Ramos (cell line): ENCODE measurements around the gene CILP2.

Experiments
- in situ Hi-C: fragments of 300-500 bp; cut with MboI; formaldehyde crosslinking; loops from one replicate; pipeline ENCODE4 v1.14.3; 2022; ENCODE audit warnings: low sequenced_read_pairs; ENCODE audit not compliant: unreplicated experiment

Gene CILP2

GRCh38 chr19:19527674-19528625 lies 10.1 kb upstream of the CILP2 start:
- in situ Hi-C loops: loop anchor here (25.0 kb wide), 2 partner anchors 434 to 734 kb away; no protein-coding TSS in a partner anchor

DNA sequence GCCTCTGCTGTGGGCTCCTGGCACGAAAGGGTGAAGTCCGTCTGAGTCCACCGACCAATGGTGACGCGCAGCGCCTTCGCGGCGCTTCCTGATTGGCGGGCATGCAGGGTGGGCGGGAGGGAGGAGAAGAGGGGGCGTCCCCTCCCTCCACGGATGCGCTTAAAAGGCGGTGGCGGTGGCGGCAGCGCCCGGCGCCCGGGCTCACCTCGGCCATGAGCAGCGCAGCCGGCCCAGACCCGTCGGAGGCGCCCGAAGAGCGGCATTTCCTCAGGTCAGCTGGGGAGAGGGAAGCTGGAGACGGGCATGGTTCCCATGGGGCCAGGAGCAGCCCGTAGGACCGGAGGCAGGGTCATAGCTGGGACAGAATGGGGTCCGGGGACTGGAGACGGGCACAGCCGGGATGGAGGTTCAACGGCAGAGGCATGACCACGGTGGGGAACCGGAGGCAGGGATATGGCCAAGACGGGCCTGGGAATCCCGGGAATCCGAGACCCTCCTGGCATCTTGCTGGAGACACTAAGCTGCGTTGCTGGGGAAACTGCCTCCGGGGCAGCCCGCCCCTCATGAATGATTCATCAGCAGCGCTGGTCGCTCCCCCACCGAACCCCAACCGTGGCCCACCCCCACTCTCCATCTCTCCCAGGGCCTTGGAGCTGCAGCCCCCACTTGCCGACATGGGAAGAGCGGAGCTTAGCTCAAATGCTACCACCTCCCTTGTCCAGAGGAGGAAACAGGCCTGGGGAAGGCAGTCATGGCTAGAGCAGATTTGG lies 9.2 kb upstream of the CILP2 start, which contains the start of gene YJEFN3:
TSS of gene YJEFN3 (plus strand) at position 191 of the 770 bp plus-strand sequence. CDS start at position 213, 22 bp downstream.
- in situ Hi-C loops: loop anchor here (25.0 kb wide), 2 partner anchors 433 to 733 kb away; no protein-coding TSS in a partner anchor

DNA sequence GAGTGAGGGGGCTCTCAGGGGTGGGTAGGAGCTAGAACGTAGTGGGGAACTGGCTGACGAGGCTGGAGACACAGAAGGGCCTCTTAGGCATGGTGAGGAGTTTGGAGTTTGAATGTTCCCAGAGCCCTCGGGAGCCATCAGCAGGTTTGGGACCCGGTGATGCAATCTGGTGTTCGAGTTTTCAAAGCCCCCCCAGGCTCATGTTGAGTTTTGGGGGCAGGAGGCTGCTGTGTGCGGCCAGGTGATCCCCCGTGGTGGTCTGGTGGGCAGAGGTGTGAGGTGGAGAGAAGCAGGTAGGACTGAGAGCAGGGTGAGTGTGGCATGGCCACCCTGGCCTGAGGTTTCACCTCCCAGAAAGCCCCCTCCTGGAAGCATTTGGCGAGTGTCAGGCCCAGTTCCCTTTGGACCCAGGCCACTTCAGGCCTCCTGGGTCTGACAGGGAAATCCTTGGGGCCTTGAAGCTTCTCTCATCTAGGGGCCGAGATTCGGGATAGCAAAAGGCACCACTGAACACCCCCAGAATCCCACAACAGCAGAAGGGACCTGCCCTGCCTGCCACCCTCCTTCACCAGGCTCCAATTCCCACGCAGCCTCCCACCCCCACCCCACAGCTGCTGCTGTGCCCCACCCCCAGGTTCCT lies 8.2 kb upstream of the CILP2 start:
- in situ Hi-C loops: loop anchor here (25.0 kb wide), 2 partner anchors 432 to 732 kb away; no protein-coding TSS in a partner anchor

DNA sequence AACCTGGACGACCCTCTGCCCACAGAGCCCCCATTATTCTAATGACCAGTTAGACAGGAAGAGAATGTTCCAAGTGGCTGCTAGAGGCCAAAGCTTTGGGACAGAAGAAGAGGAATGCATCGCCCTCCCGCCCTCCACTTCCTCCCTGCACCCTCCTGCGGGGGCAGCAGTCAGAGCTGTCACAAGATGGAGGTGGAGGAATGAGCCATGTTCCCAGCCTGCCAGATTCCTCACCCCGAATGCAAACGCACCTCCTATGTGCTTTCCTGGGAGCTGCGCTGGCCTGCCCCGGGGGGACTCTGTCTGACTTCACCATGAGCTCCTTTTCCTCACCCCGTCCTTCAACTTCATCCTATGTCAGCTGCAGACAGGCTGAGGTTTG lies 7.7 kb upstream of the CILP2 start:
- in situ Hi-C loops: loop anchor here (25.0 kb wide), 2 partner anchors 432 to 732 kb away; no protein-coding TSS in a partner anchor

DNA sequence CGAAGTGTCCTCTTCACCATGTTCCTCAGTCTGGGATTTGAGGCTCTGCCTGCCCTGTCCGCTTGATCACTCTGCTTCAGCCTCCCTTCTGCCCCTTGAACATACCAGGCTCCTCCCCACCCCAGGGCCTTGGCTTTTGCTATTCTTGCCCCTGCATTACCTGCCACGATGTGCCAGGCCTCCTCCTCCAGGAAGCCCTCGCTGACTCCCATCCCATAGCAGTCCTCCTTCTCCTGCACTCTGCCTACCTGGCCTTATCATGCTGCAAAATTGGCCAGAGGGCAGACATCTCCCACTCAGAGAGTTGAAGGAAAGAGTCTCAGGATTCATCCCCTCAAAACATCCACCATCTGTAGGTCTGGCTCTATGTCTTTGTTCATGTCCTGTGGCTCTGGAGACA lies 7.2 kb upstream of the CILP2 start:
- in situ Hi-C loops: loop anchor here (25.0 kb wide), 2 partner anchors 431 to 731 kb away; no protein-coding TSS in a partner anchor

DNA sequence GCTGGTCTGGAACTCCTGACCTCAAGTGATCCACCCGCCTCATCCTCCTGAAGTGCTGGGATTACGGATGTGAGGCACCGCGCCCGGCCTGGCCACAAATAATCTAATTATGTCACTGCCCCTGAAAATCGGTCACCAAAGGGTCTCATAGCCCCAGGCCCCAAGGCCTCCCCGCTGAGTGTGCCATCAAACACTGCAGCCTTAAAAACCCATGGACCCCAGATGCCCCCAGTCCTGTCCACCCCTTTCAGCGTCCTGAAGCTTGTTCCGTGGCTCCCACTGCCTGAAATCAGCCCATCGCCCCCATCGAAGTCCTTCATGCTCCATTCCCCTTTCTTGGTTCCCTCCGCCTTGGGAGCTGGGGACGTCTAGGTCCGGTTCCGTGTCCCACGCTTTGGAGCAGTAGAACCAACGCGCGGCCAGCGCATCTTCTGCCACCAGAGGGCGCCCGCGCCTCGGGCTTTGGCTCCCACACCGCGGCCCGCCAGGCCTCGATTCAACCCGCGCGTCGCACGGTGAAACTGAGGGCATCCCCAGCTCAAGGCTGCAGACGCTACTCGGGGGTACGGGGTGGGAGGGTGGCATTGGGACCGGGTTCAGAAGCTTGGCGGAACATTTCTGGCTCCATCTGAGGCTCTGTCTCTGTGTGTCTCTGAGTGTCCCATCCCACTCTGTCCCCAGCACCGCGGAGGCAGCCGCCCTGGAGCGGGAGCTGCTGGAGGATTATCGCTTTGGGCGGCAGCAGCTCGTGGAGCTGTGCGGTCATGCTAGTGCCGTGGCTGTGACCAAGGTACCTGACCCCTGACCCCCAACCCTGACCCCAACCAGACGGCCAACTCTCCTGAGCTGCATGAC lies 5.9 kb upstream of the CILP2 start:
- in situ Hi-C loops: loop anchor here (25.0 kb wide), 2 partner anchors 430 to 730 kb away; no protein-coding TSS in a partner anchor

DNA sequence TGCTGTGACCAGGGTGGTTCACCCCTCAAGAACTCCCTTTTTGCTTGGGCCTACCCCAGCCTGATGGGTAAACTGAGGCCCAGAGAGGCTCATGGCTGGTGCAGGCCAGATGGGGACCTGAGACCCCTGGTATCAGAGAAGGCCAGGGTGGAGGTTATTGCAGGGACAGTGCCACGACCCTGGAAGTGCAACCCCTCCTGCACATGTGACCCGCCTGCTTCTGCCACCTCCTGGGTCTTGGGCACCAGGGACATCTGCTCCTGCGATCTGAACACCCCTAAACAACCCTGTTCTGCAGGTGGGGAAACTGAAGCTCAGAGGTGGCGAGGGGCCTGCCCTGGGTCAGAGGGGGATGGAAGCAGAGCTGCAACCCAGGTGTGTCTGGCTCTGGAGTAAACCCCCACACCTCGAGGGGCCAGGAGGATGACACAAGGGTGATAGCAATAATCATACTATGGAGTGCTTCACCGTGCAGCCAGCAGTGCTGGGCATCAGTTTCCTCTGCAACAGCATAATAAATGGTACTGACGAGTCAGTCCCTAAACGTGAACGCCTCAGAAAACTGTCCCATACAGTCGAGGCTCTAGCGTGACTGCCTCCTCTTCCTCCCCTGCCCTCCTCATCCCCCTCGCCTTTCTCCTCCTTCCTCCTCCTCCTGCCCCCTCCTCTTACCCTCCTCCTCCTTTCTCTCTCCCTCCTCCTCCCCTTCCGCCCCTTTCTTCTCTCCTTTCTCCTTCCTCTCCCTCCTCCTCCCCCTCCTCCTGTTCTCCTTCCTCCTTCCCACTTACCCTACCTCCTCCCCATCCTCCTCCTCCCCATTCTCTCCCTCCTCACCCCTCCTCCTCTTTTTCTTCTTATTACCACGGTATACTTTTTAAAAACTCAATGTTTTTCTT lies 5.0 kb upstream of the CILP2 start:
- in situ Hi-C loops: loop anchor here (25.0 kb wide), 2 partner anchors 429 to 729 kb away; no protein-coding TSS in a partner anchor

DNA sequence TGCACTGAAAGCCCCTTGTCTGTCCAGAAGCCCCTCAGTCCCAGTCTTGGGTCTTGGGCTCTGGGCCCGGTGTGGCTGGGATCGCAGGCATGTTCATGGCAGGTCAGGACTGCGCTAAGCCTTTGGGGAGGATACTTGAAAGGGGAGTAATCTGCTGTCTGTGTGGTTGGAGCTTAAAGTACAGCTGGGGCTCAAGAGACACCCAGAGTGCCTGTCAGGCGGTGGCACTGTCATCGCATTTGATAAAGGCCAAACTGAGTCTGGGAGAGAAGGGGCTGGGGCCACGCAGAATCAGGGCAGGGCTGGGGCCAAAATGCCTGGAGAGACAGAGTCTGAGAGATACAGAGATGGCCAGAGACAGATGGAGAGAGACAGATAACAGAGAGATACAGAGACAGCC lies 4.2 kb upstream of the CILP2 start:
- in situ Hi-C loops: loop anchor here (25.0 kb wide), 2 partner anchors 428 to 728 kb away; no protein-coding TSS in a partner anchor

- in situ Hi-C loops: loop anchor here (5.0 to 25.0 kb wide), 3 partner anchors 108 to 728 kb away; partner anchors contain the start of gene GMIP
Measured at GRCh38 chr19:19534556-19535265, 3.4 kb upstream of the CILP2 start.

DNA sequence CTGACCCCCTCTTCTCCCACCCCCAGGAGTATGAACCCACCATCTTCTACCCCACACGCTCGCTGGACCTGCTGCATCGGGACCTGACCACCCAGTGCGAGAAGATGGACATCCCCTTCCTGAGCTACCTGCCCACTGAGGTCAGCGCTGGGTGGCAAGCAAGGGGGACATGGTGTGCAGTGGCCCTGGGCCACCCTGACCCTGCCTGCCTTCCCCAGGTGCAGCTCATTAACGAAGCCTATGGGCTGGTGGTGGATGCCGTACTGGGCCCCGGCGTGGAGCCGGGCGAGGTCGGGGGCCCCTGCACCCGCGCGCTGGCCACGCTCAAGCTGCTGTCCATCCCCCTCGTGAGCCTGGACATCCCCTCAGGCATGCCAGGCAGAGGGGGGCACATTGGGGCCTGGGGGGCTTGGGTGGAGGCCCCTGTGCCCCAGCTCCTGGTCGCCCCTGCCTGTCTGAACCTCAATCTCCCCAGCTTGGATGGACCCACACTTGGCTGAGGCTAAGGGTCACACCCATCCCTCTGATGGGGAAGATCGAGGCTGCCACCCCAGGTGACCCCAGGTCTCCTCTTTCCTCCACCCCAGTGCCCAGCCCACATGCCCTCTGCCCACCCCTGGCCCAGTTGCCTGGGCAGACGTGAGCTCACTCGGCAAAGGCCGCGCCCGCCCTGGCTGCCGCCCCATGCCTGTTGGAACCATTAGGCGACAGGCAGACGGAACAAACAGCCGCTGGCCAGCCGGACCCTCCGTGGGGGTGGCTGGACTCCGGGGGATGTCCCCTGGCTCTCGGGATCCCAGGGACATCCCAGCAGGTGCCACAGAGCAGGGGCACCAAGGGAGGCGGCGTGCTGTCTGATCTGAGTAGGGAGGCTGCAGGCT lies 2.5 kb upstream of the CILP2 start:
- in situ Hi-C loops: loop anchor here (5.0 to 25.0 kb wide), 3 partner anchors 107 to 727 kb away; partner anchors contain the start of gene GMIP

DNA sequence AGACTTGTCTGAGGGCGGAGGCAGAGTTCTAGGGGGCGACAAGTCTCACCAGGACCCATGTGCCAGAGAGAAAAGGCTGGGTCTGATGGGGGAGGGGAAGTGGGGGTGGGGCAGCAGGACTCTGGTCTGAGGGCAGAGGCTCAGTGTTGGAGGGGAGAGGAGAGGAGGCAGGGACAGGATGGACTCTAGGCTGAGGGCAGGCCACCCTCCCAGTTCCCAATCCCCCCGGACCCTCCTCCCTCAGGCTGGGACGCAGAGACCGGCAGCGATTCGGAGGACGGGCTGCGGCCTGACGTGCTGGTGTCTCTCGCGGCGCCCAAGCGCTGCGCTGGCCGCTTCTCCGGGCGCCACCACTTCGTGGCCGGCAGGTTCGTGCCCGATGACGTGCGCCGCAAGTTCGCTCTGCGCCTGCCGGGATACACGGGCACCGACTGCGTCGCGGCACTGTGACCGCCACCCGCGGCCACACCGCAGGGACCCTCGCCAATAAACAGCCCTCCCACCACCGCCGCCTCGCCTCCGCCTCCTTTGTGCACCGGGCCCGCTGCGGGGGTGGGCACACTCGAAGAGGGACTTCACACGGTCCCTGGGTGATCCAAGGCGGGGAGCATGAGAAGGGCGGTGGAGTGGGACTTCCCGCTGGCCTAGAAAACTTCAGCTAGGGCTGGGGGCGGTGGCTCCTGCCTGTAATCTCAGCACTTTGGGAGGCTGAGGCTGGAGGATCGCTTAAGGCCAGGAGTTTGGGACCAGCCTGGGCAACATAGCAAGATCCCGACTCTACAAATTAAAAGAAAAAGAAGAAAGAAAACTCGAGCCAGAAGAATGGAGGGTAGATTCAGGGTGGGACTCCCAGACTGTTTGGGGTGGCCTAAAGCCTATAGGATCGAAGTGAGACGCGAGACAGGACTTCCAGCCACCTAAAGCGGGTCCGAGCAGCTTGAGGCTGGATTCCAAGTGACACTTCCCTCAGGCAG lies 703 bp upstream of the CILP2 start:
- in situ Hi-C loops: loop anchor here (5.0 to 25.0 kb wide), 3 partner anchors 105 to 725 kb away; partner anchors contain the start of gene GMIP

DNA sequence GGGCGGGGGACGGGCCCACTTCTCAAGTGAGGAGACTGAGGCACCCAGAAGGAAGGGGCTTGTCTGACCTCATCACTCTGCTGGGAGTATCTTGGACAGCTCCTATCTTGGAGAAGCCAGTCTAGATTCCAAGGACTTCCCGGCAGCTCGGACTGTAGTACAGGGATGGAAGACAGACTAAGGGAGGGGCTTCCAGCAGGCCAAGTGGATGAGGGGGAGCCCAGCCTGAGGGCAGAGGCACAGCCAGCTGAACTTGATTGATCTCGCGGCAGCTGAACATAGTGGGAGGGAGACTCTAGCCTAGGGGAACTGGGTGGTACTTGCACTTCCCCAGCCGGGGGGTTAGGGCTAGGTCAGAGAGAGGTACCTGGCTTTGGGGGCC lies 711 bp downstream of the CILP2 start:
- in situ Hi-C loops: loop anchor here (5.0 to 25.0 kb wide), 3 partner anchors 104 to 724 kb away; partner anchors contain the start of gene GMIP

DNA sequence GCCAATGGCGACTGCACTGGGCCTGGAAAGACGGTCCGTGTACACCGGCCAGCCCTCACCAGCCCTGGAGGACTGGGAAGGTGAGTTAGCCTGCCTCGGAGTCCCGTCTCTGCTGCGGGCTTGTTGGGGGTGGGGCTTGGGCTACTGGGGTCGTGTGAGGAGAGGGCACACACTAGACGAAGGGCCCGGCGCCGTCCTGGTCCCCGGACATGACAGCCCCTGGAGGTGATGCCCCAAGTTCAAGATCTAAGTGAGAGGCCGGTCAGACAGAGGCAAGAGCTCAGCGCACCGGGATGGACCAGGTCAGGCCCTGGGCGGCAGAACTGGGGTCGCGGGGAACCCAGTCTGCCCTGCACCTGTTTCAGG lies 1.6 kb downstream of the CILP2 start:
- in situ Hi-C loops: loop anchor here (5.0 to 25.0 kb wide), 3 partner anchors 103 to 723 kb away; partner anchors contain the start of gene GMIP

- in situ Hi-C loops: loop anchor here (25.0 kb wide), 2 partner anchors 422 to 722 kb away; no protein-coding TSS in a partner anchor
Measured at GRCh38 chr19:19540064-19540714, 2.1 kb downstream of the CILP2 start.
